ENCODE measurements around the gene GPC3.

GPC3 gene

GRCh38 chrX:133965321-133965720 lies 20.1 kb downstream of the GPC3 start:
- no peak for DNase-seq

GRCh38 chrX:133961046-133961445 lies 24.3 kb downstream of the GPC3 start:
- DNase-seq = no peak

- DNase-seq = no peak
Measured at GRCh38 chrX:133959972-133960371, 25.4 kb downstream of the GPC3 start.

GRCh38 chrX:133958997-133959688 lies 26.3 kb downstream of the GPC3 start:
- DNase-seq = no peak

GRCh38 chrX:133956570-133957340 lies 28.6 kb downstream of the GPC3 start:
- DNase-seq = no peak

GRCh38 chrX:133953785-133954355 lies 31.5 kb downstream of the GPC3 start:
- DNase-seq = no peak

- no peak for DNase-seq
Measured at GRCh38 chrX:133953078-133953477, 32.3 kb downstream of the GPC3 start.

GRCh38 chrX:133951098-133951497 lies 34.3 kb downstream of the GPC3 start:
- no peak for DNase-seq

GRCh38 chrX:133950214-133950613 lies 35.2 kb downstream of the GPC3 start:
- no peak for DNase-seq

GRCh38 chrX:133948895-133949294 lies 36.5 kb downstream of the GPC3 start:
- no peak for DNase-seq

GRCh38 chrX:133947996-133948395 lies 37.4 kb downstream of the GPC3 start:
- no peak for DNase-seq

GRCh38 chrX:133947022-133947421 lies 38.4 kb downstream of the GPC3 start:
- no peak for DNase-seq

GRCh38 chrX:133943507-133943906 lies 41.9 kb downstream of the GPC3 start:
- no peak for DNase-seq

- DNase-seq = no peak
Measured at GRCh38 chrX:133939655-133940302, 45.6 kb downstream of the GPC3 start.

GRCh38 chrX:133938530-133938929 lies 46.9 kb downstream of the GPC3 start:
- DNase-seq = no peak

- DNase-seq = no peak
Measured at GRCh38 chrX:133937022-133937421, 48.4 kb downstream of the GPC3 start.

GRCh38 chrX:133935076-133935475 lies 50.3 kb downstream of the GPC3 start:
- DNase-seq = no peak

- DNase-seq = no peak
Measured at GRCh38 chrX:133933316-133933715, 52.1 kb downstream of the GPC3 start.

- DNase-seq = no peak
Measured at GRCh38 chrX:133929836-133930464, 55.4 kb downstream of the GPC3 start.

GRCh38 chrX:133928365-133928764 lies 57.0 kb downstream of the GPC3 start:
- no peak for DNase-seq

- DNase-seq = no peak
Measured at GRCh38 chrX:133926809-133927208, 58.6 kb downstream of the GPC3 start.

GRCh38 chrX:133926099-133926498 lies 59.3 kb downstream of the GPC3 start:
- no peak for DNase-seq

- no peak for DNase-seq
Measured at GRCh38 chrX:133924548-133924947, 60.8 kb downstream of the GPC3 start.
